Osteocyte (in vitro differentiated cells): ENCODE data around the gene RASGRP2. TPM values are rescaled to one million over a fixed set of nuclear protein-coding genes. Genes with fewer than 3 reads are reported as not detected.

ENCODE experiments used
- DNase-seq: peaks from one replicate; pipeline ENCODE4 v3.0.0; 2021; ENCODE audit warnings: mixed read lengths; ENCODE audit not compliant: unreplicated experiment; ENCODE audit errors: extremely low spot score
- H3K27ac Mint-ChIP-seq: one replicate; pipeline ENCODE4 v1.8.0; 2021; ENCODE audit warnings: mild to moderate bottlenecking, mixed read lengths; ENCODE audit not compliant: unreplicated experiment
- H3K27me3 Mint-ChIP-seq: one replicate; pipeline ENCODE4 v1.8.0; 2021; ENCODE audit warnings: mixed read lengths; ENCODE audit not compliant: unreplicated experiment
- H3K36me3 Mint-ChIP-seq: one replicate; pipeline ENCODE4 v1.8.0; 2021; ENCODE audit warnings: mixed read lengths; ENCODE audit not compliant: unreplicated experiment
- H3K4me1 Mint-ChIP-seq: one replicate; pipeline ENCODE4 v1.8.0; 2021; ENCODE audit warnings: mixed read lengths; ENCODE audit not compliant: unreplicated experiment
- H3K4me3 Mint-ChIP-seq: one replicate; pipeline ENCODE4 v1.8.0; 2021; ENCODE audit warnings: mild to moderate bottlenecking, moderate library complexity, mixed read lengths; ENCODE audit not compliant: unreplicated experiment
- H3K9me3 Mint-ChIP-seq: one replicate; pipeline ENCODE4 v1.8.0; 2021; ENCODE audit warnings: mixed read lengths; ENCODE audit not compliant: unreplicated experiment
- total RNA-seq: library from RNA; stranded (reverse); gene quantifications from 2 replicates; pipeline ENCODE4 v1.2.1, GENCODE V29; 2021
- TF ChIP-seq, protein P1 (sequence below): fragments of 200-600 bp; sonication (generic); IDR thresholded peaks from 2 replicates; pipeline ENCODE4 v1.5.0; 2021; ENCODE audit warnings: antibody characterized with exemption, mild to moderate bottlenecking, moderate library complexity

Gene RASGRP2
- total RNA-seq, 1 donor from 2014 or later = 10.3 TPM

DNA sequence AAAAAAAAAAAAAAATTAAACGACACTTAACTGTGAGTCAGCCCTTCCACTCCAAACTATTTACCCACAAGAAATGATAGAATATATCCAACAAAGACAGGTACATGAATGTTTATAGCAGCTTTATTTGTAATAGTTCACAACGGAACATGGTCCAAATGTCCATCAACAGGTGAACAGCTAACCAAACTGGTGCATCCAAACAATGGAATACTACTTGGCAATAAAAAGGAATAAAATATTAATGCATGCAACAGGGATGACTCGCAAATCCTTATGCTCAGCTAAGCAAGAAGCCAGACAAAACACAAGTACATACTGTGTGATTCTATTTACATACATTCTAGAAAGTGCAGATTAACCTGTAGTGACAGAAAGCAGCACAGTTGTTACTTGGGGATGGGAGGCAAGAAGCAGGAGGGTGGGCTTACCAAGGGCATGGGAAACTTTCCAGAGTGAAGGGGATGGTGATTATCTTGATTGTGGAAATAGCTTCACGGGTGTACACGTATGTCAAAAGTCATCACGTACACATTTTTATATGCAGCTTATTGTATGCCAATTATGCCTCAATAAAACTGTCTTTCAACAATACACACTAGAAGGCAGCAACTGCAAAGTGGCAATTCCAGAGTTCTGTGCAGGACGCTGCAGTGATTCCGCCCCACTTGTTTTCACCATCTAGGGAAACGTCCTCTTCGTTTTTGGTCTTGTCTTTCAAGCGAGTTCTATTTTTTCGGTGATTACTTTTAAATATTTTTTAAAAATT is 41.1 kb upstream of the RASGRP2 start:
- TF ChIP-seq, protein P1, sequence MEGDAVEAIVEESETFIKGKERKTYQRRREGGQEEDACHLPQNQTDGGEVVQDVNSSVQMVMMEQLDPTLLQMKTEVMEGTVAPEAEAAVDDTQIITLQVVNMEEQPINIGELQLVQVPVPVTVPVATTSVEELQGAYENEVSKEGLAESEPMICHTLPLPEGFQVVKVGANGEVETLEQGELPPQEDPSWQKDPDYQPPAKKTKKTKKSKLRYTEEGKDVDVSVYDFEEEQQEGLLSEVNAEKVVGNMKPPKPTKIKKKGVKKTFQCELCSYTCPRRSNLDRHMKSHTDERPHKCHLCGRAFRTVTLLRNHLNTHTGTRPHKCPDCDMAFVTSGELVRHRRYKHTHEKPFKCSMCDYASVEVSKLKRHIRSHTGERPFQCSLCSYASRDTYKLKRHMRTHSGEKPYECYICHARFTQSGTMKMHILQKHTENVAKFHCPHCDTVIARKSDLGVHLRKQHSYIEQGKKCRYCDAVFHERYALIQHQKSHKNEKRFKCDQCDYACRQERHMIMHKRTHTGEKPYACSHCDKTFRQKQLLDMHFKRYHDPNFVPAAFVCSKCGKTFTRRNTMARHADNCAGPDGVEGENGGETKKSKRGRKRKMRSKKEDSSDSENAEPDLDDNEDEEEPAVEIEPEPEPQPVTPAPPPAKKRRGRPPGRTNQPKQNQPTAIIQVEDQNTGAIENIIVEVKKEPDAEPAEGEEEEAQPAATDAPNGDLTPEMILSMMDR = no peak
- no peak overlapping the region for H3K27ac Mint-ChIP-seq
- no peak for DNase-seq

DNA sequence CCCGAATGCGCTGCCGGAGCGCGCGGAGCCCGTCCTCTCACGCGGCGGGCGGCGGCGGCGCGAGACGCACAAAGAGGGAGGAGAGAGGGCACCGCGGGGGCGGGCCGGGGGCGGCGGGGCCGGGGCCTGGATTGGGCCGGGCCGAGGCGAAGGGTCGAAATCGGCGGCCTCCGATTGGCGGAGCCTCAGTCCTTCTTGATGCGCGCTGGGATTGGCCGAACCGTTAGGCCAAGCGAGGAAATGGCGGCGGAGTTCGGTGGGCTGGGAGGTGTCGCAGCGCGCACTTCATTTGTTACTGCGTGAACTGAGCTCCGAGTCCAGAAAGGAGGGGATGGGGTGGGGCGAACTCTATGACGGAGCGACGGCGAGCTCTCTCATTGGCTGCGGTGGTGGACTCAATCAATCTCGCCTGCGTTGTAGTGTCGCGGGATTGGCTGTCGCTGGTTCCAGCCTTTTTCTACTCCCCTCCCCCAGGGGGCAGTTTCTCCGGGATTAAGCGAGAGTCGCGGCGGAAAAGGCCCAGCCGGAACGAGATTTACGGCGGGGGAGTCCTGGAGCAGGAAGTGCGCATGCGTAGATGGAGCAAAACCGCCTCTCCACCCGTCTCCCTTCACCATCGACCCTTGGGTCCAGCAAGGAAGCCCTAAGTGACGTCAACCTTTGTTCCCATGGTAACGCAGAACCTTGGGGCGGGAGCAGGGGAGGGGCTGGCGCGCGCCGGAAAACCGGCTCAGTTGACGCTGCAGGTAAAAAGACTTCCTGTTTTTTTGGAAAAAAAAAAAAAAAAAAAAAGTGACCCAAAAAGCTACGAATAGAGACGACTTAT is 34.7 kb upstream of the RASGRP2 start, which contains the start of gene SF1:
SF1 (minus strand) TSS at position 70 of the 826 bp plus-strand sequence. CDS start 150 bp downstream, outside the sequence.
- Mint-ChIP-seq H3K9me3 (no peaks in the 10 kb centered on the region), H3K4me3 (peak within 1 kb of the TSS; percentile 84), H3K27me3 (no peaks in the 10 kb centered on the region), H3K4me1 (peaks cover 31% of the 10 kb centered on the region), H3K36me3 (peaks cover 29% of the 10 kb centered on the region), H3K27ac (peak within 1 kb of the TSS; percentile 99)
- TF ChIP-seq, protein P1 = no peak
- peak; percentile 100 for DNase-seq

More for the DNA sequence above, 41.1 kb upstream of the RASGRP2 start:
- Mint-ChIP-seq H3K4me3 (no peak overlapping the region), H3K36me3 (peaks cover 4% of the 10 kb centered on the region), H3K9me3 (no peaks in the 10 kb centered on the region), H3K4me1 (no peaks in the 10 kb centered on the region), H3K27me3 (no peaks in the 10 kb centered on the region)

GRCh38 chr11:64778223-64778472 is 34.2 kb upstream of the RASGRP2 start:
- peaks cover 33% of the 10 kb centered on the region for H3K36me3 Mint-ChIP-seq
- no peaks in the 10 kb centered on the region for H3K9me3 Mint-ChIP-seq
- TF ChIP-seq, protein P1 = no peak
- no peak for DNase-seq
- H3K4me1 Mint-ChIP-seq = peaks cover 31% of the 10 kb centered on the region
- H3K27me3 Mint-ChIP-seq = no peaks in the 10 kb centered on the region
- H3K27ac Mint-ChIP-seq = no peak overlapping the region
- H3K4me3 Mint-ChIP-seq = peak overlapping the region; percentile 84

GRCh38 chr11:64777449-64778222 is 33.7 kb upstream of the RASGRP2 start:
- H3K27me3 Mint-ChIP-seq = no peaks in the 10 kb centered on the region
- no peaks in the 10 kb centered on the region for H3K9me3 Mint-ChIP-seq
- H3K36me3 Mint-ChIP-seq = peaks cover 37% of the 10 kb centered on the region
- TF ChIP-seq, protein P1 = no peak
- H3K4me1 Mint-ChIP-seq = peaks cover 31% of the 10 kb centered on the region
- DNase-seq = peak; percentile 93
- H3K4me3 Mint-ChIP-seq = peak overlapping the region; percentile 81
- H3K27ac Mint-ChIP-seq = peak overlapping the region; percentile 70
